HepG2 (cell line): ENCODE results near the gene ZNF331. TPM values are rescaled to one million over a fixed set of nuclear protein-coding genes. Genes with fewer than 3 reads are reported as not detected.

ENCODE experiments used
- MAZ ChIP-seq, 2 experiments: sonication (generic) in 1 of 2; formaldehyde crosslinking in 1 of 2; IDR thresholded peaks; 2 replicates each; pipeline versions ENCODE4 v1.5.0 to v1.6.1; 2012 to 2020; ENCODE audit warnings: low read depth in 2 of 2, mild to moderate bottlenecking in 2 of 2, borderline replicate concordance in 1 of 2, improper control_type of control experiment in 1 of 2, low read length in 1 of 2, missing genetic modification reagents in 1 of 2, moderate library complexity in 1 of 2
- MBD4 ChIP-seq: IDR thresholded peaks from 2 replicates; pipeline ENCODE4 v1.6.1; 2012; ENCODE audit warnings: low read length, inconsistent platforms, borderline replicate concordance
- NR2F1 ChIP-seq, 2 experiments: fragments of 450-650 bp in 1 of 2; formaldehyde crosslinking in 1 of 2; IDR thresholded peaks; 2 replicates each; pipeline versions ENCODE4 v1.5.0 to v1.6.1; 2016 to 2020; ENCODE audit warnings: mild to moderate bottlenecking in 1 of 2, missing compliant biosample characterization in 1 of 2, missing genetic modification reagents in 1 of 2, moderate library complexity in 1 of 2
- SUZ12 ChIP-seq: fragments of 150-350 bp; IDR thresholded peaks from 2 replicates; pipeline ENCODE4 v1.6.1; 2014; ENCODE audit warnings: low read depth, low read length
- ZNF292 ChIP-seq: sonication (generic); formaldehyde crosslinking; IDR thresholded peaks from 2 replicates; pipeline ENCODE4 v1.8.1; 2022; ENCODE audit warnings: mild to moderate bottlenecking, low read depth, missing genetic modification reagents, borderline replicate concordance
- ZNF34 ChIP-seq: sonication (generic); formaldehyde crosslinking; IDR thresholded peaks from 2 replicates; pipeline ENCODE4 v1.4.0; 2020; ENCODE audit warnings: mild to moderate bottlenecking, missing genetic modification reagents, borderline replicate concordance
- ZNF563 ChIP-seq: sonication (generic); formaldehyde crosslinking; IDR thresholded peaks from 2 replicates; pipeline ENCODE4 v1.8.0; 2022; ENCODE audit warnings: mild to moderate bottlenecking, moderate library complexity, missing genetic modification reagents
- ZNF570 ChIP-seq: sonication (generic); formaldehyde crosslinking; IDR thresholded peaks from 2 replicates; pipeline ENCODE4 v1.4.0; 2020; ENCODE audit warnings: mild to moderate bottlenecking, missing genetic modification reagents, borderline replicate concordance
- ZNF609 ChIP-seq: sonication (generic); formaldehyde crosslinking; IDR thresholded peaks from 2 replicates; pipeline ENCODE4 v1.4.0; 2020; ENCODE audit warnings: mild to moderate bottlenecking, missing genetic modification reagents, borderline replicate concordance
- polyA plus RNA-seq, 8 experiments: library from polyadenylated mRNA; depleted of rRNA in 3 of 8; stranded (reverse) in 7 of 8; unstranded in 1 of 8; fragments of >200 nt; fragmentation: Illumina TruSeq in 4 of 8; extraction: Trizol in 4 of 8; gene quantifications; 2 replicates each; pipeline versions ENCODE4 v1.2.1 to v1.2.3, GENCODE V29; 2011 to 2016; ENCODE audit warnings: low read depth in 4 of 8, missing spikeins in 1 of 8, mixed read lengths in 1 of 8; ENCODE audit not compliant: insufficient read depth in 1 of 8
- total RNA-seq, 5 experiments: library from RNA; depleted of rRNA; stranded (reverse); fragments of >200 nt; fragmentation: Illumina TruSeq; extraction: Trizol; gene quantifications; 2 replicates each; pipeline ENCODE4 v1.2.3, GENCODE V29; 2016; ENCODE audit warnings: low read depth in 1 of 5
- TF ChIP-seq, protein P1 (sequence below): IDR thresholded peaks from 2 replicates; pipeline ENCODE4 v1.6.1; 2016; ENCODE audit warnings: missing biosample characterization, missing genetic modification reagents, low read depth
- TF ChIP-seq, protein P2 (sequence below): sonication (generic); formaldehyde crosslinking; IDR thresholded peaks from 2 replicates; pipeline ENCODE4 v1.4.0; 2020; ENCODE audit warnings: missing genetic modification reagents, borderline replicate concordance
- TF ChIP-seq, protein P3 (sequence below): sonication (generic); formaldehyde crosslinking; IDR thresholded peaks from 2 replicates; pipeline ENCODE4 v1.8.0; 2022; ENCODE audit warnings: mild to moderate bottlenecking, missing genetic modification reagents, moderate library complexity
- TF ChIP-seq, protein P4 (sequence below): sonication (generic); formaldehyde crosslinking; IDR thresholded peaks from 2 replicates; pipeline ENCODE4 v1.5.0; 2020; ENCODE audit warnings: missing genetic modification reagents

Gene ZNF331
- total and polyA plus RNA-seq, 2 of the 13 experiments (the other 11 are each of a cell fraction or from before 2014, with no cell fraction given), result 8.2 to 13.3 TPM

DNA sequence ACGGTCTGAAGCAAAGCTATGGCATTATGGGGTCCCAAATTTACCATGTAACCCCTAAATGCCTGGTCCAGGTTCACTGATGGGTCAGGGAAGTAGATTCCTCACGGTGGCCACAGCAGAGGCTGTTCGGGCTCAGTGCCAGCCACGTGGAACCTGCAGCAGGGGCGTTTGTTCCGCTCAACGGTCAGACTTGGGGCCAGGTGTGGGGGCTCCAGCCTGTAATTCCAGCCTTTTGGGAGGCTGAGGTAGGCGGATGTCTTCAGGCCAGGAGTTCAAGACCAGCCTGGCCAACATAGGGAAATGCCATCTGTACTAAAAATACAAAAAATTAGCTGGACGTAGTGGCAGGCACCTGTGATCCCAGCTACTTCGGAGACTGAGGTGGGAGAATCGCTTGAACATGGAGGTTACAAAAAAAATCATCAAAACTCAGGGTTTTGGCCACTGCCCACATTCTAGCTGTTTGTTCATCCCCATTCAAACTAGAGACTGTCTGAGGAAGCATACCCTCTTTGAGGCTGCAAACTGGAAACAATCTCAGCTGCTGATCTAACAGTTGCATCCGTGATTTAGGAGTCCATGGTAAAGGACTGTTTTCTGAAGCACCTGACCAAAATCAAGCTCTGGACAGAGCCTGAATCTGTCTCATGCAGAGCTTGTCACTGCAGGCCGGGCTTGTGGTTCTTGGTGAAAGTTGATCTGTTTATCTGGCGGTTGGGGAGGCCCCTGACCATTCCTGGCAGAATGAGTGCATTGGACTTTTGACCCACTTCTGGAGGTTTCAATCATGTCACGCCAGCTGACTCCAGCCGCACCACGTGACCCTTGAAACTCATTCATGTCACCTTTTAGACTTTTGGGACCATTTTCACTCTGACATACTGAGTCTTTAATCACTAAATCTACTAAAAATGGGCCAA lies 30.2 kb upstream of the ZNF331 start (continued):
- TF ChIP-seq, protein P1, sequence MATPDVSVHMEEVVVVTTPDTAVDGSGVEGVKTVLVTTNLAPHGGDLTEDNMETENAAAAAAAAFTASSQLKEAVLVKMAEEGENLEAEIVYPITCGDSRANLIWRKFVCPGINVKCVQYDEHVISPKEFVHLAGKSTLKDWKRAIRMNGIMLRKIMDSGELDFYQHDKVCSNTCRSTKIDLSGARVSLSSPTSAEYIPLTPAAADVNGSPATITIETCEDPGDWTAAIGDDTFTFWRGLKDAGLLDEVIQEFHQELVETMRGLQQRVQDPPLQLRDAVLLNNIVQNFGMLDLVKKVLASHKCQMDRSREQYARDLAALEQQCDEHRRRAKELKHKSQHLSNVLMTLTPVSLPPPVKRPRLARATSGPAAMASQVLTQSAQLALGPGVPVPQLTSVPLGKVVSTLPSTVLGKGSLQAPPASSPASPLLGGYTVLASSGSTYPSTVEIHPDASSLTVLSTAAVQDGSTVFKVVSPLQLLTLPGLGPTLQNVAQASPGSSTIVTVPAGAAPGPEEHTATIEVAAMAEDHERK, result no peak
- TF ChIP-seq MAZ (IDR thresholded peaks at IDR 0.05; ENCODE audit: borderline replicate concordance, low read depth, low read length) (no peak), MAZ (CRISPR knock-in tag; IDR thresholded peaks at IDR 0.05; ENCODE audit: low read depth) (no peak), SUZ12 (no peak), ZNF34 (no peak), MBD4 (0 out of 2 replicates have a peak, but pooled peaks have one; percentile 74), ZNF609 (CRISPR knock-in tag) (peak; percentile 87), NR2F1 (CRISPR knock-in tag; IDR thresholded peaks at IDR 0.05) (peak; percentile 32 to 46; a peak in 2 of 4 replicates), ZNF292 (CRISPR knock-in tag) (peak; percentile 45; the same call in 1 of the 2 replicates), ZNF563 (CRISPR knock-in tag) (no peak), ZNF570 (CRISPR knock-in tag) (no peak)
- TF ChIP-seq, protein P2, sequence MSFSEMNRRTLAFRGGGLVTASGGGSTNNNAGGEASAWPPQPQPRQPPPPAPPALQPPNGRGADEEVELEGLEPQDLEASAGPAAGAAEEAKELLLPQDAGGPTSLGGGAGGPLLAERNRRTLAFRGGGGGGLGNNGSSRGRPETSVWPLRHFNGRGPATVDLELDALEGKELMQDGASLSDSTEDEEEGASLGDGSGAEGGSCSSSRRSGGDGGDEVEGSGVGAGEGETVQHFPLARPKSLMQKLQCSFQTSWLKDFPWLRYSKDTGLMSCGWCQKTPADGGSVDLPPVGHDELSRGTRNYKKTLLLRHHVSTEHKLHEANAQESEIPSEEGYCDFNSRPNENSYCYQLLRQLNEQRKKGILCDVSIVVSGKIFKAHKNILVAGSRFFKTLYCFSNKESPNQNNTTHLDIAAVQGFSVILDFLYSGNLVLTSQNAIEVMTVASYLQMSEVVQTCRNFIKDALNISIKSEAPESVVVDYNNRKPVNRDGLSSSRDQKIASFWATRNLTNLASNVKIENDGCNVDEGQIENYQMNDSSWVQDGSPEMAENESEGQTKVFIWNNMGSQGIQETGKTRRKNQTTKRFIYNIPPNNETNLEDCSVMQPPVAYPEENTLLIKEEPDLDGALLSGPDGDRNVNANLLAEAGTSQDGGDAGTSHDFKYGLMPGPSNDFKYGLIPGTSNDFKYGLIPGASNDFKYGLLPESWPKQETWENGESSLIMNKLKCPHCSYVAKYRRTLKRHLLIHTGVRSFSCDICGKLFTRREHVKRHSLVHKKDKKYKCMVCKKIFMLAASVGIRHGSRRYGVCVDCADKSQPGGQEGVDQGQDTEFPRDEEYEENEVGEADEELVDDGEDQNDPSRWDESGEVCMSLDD, result no peak
- TF ChIP-seq, protein P3, sequence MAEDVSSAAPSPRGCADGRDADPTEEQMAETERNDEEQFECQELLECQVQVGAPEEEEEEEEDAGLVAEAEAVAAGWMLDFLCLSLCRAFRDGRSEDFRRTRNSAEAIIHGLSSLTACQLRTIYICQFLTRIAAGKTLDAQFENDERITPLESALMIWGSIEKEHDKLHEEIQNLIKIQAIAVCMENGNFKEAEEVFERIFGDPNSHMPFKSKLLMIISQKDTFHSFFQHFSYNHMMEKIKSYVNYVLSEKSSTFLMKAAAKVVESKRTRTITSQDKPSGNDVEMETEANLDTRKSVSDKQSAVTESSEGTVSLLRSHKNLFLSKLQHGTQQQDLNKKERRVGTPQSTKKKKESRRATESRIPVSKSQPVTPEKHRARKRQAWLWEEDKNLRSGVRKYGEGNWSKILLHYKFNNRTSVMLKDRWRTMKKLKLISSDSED (CRISPR knock-in tag), result no peak
- TF ChIP-seq, protein P4, sequence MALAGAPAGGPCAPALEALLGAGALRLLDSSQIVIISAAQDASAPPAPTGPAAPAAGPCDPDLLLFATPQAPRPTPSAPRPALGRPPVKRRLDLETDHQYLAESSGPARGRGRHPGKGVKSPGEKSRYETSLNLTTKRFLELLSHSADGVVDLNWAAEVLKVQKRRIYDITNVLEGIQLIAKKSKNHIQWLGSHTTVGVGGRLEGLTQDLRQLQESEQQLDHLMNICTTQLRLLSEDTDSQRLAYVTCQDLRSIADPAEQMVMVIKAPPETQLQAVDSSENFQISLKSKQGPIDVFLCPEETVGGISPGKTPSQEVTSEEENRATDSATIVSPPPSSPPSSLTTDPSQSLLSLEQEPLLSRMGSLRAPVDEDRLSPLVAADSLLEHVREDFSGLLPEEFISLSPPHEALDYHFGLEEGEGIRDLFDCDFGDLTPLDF, result no peak
